Esophagus muscularis mucosa (tissue), 4 donors: ENCODE measurements around the gene SLC25A11.

ENCODE experiments used
- EP300 ChIP-seq: sonication (generic); formaldehyde crosslinking; IDR thresholded peaks from one replicate; pipeline ENCODE4 v1.6.1; 2017; ENCODE audit warnings: antibody characterized with exemption
- POLR2A ChIP-seq: fragments of 450-650 bp; IDR thresholded peaks from one replicate; pipeline ENCODE4 v1.6.1; 2017; ENCODE audit warnings: antibody characterized with exemption, moderate library complexity, mild to moderate bottlenecking, low read depth
- POLR2AphosphoS5 ChIP-seq, 2 donors: sonication (generic); formaldehyde crosslinking; IDR thresholded peaks; one replicate each; pipeline ENCODE4 v1.6.1; 2017; ENCODE audit warnings: antibody characterized with exemption in 2 of 2
- TF ChIP-seq, protein P1 (sequence below), 3 experiments: fragments of 200-600 bp in 2 of 3; fragments of 450-650 bp in 1 of 3; sonication (generic) in 2 of 3; IDR thresholded peaks; one replicate each; pipeline ENCODE4 v1.5.1; 2017 to 2019; ENCODE audit warnings: antibody characterized with exemption in 3 of 3, mild to moderate bottlenecking in 2 of 3, moderate library complexity in 1 of 3

DNA sequence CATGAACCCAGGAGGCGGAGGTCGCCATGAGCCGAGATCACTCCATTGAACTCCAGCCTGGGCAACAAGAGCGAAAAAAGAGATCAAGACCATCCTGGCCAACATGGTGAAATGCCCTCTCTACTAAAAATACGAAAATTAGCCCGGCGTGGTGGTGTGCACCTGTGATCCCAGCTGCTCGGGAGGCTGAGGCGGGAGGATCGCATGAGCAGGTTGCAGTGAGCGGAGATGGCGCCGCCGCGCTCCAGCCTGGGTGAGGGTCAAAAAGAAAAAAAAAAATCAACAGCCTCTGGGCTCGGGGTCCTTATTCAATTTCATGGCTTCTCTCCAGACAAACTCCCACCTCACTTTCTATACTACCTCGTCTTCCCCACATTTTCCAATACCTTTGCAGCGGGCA lies 11.0 kb downstream of the SLC25A11 start:
- TF ChIP-seq, protein P1, sequence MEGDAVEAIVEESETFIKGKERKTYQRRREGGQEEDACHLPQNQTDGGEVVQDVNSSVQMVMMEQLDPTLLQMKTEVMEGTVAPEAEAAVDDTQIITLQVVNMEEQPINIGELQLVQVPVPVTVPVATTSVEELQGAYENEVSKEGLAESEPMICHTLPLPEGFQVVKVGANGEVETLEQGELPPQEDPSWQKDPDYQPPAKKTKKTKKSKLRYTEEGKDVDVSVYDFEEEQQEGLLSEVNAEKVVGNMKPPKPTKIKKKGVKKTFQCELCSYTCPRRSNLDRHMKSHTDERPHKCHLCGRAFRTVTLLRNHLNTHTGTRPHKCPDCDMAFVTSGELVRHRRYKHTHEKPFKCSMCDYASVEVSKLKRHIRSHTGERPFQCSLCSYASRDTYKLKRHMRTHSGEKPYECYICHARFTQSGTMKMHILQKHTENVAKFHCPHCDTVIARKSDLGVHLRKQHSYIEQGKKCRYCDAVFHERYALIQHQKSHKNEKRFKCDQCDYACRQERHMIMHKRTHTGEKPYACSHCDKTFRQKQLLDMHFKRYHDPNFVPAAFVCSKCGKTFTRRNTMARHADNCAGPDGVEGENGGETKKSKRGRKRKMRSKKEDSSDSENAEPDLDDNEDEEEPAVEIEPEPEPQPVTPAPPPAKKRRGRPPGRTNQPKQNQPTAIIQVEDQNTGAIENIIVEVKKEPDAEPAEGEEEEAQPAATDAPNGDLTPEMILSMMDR (IDR thresholded peaks at IDR 0.05) = no peak
- TF ChIP-seq POLR2AphosphoS5 (IDR thresholded peaks at IDR 0.05) (no peak), EP300 (no peak), POLR2A (no peak)
